Psoas muscle (tissue), 8 donors: ENCODE measurements around the gene FAM163B. TPM values are rescaled to one million over a fixed set of nuclear protein-coding genes. Genes with fewer than 3 reads are reported as not detected.
A peak's percentile ranks its signal among the peaks of the same experiment; 100 is the strongest.

Source experiments
- ATAC-seq, 4 donors: fragments of 200-7000 bp; cut with Tn5 transposase; one replicate each; pipeline ENCODE4 v1.9.1; 2020; ENCODE audit warnings: moderate library complexity in 3 of 4, mild to moderate bottlenecking in 2 of 4
- DNase-seq, 2 donors: peaks; one replicate each; pipeline ENCODE4 v3.0.0-alpha.2; 2020
- H3K27ac ChIP-seq: fragments of 200-600 bp; one replicate; pipeline ENCODE4 v1.8.0; 2022
- H3K27me3 ChIP-seq, 3 donors: fragments of 200-600 bp in 1 of 3; one replicate each; pipeline versions ENCODE4 v1.6.1 to v1.8.0; 2013 to 2022; ENCODE audit warnings: low read length in 2 of 3, mild to moderate bottlenecking in 2 of 3, moderate library complexity in 1 of 3; ENCODE audit not compliant: insufficient read depth in 3 of 3
- H3K36me3 ChIP-seq, 2 donors: fragments of 200-600 bp in 1 of 2; one replicate each; pipeline versions ENCODE4 v1.6.1 to v1.8.0; 2013 to 2022; ENCODE audit warnings: low read depth in 1 of 2, mild to moderate bottlenecking in 1 of 2, moderate library complexity in 1 of 2; ENCODE audit not compliant: insufficient read depth in 1 of 2
- H3K4me1 ChIP-seq: fragments of 200-600 bp; one replicate; pipeline ENCODE4 v1.8.0; 2022
- H3K4me3 ChIP-seq: fragments of 200-600 bp; one replicate; pipeline ENCODE4 v1.8.0; 2022; ENCODE audit warnings: mild to moderate bottlenecking
- H3K9me3 ChIP-seq: fragments of 200-600 bp; one replicate; pipeline ENCODE4 v1.8.0; 2022
- CTCF ChIP-seq: fragments of 200-600 bp; IDR thresholded peaks from one replicate; pipeline ENCODE4 v1.8.0; 2022; ENCODE audit warnings: antibody characterized with exemption
- WGBS, 3 donors: extraction: QIAGEN DNeasy Blood & Tissue Kit; methylation state at CpG; one replicate each; pipeline versions ENCODE4 v1.1.6 to v1.1.7; 2013; 5-methylcytosine and 5-hydroxymethylcytosine counted together
- intact Hi-C, 2 donors: fragments of 100-400 bp; cut with DNase I; formaldehyde crosslinking; loops; one replicate each; pipeline versions ENCODE4 v1.11.0 to v1.14.2; 2022
- polyA plus RNA-seq, 3 donors: library from polyadenylated mRNA; stranded (reverse); fragments of 200-250 nt; gene quantifications; one replicate each; pipeline ENCODE4 v1.2.3, GENCODE V29; 2013
- total RNA-seq, 4 donors: library from RNA; stranded (reverse); fragmentation: NEBNext Ultra II Directional in 2 of 4; extraction: Animal tissue kit (Norgen Biotek cat#: 25700) in 2 of 4; gene quantifications; one replicate each; pipeline versions ENCODE4 v1.2.1 to v1.2.4, GENCODE V29; 2021 to 2023
- donor health status: healthy with polysubstance abuse.
- donor health status: DM: no; HTN: no; CAD: no; lungs with moderate emphysema.
- donor health status: Bipolar disorder and iron deficiency.
- donor health status: healthy.
- donor health status: DM: yes; HTN: yes; CAD: no.
- donor health status: DM: no; HTN: no; CAD: no.
- donor health status: DM: no; HTN: no; CAD: no.
- donor health status: DM: yes; HTN: yes; CAD: no.

The FAM163B gene
- total and polyA plus RNA-seq, 7 donors, result not detected

- intact Hi-C loops, result loop anchor here in 1 of 2 donors (2.0 kb wide), 1 partner anchor 29 kb away; no protein-coding TSS in a partner anchor
- peak in 1 of 2 donors; percentile 35 for DNase-seq
These were observed 5.9 kb downstream of the FAM163B start for GRCh38 chr9:133603135-133603927.

GRCh38 chr9:133602277-133602676, 6.9 kb downstream of the FAM163B start:
- intact Hi-C loops, result loop anchor here in 1 of 2 donors (2.0 kb wide), 1 partner anchor 31 kb away; no protein-coding TSS in a partner anchor
- WGBS, 3 donors, result 37 to 48% (median 39%) methylated on average over 9 to 10 of the region's 10 CpGs
- Histone ChIP-seq H3K4me1 (no peaks in the 10 kb centered on the region), H3K27me3 (peaks cover 0 to 47% (median 12%) of the 10 kb centered on the region in 3 donors), H3K27ac (no peak overlapping the region), H3K36me3 (no peaks in the 10 kb centered on the region), H3K4me3 (no peak overlapping the region), H3K9me3 (peaks cover 12% of the 10 kb centered on the region)
- no peak for TF ChIP-seq CTCF
- DNase-seq (no peak), ATAC-seq (no peak)

More at GRCh38 chr9:133603135-133603927, 5.9 kb downstream of the FAM163B start:
- 45 to 60% (median 46%) methylated on average over 14 of the region's 14 CpGs for WGBS, 3 donors
- ATAC-seq, result no peak
- peaks cover 3% of the 10 kb centered on the region for H3K9me3 ChIP-seq
- TF ChIP-seq CTCF, result no peak
- H3K4me3 ChIP-seq, result no peak overlapping the region
- H3K27me3 ChIP-seq, result peaks cover 0 to 58% (median 21%) of the 10 kb centered on the region in 3 donors
- H3K4me1 ChIP-seq, result no peaks in the 10 kb centered on the region
- no peak overlapping the region for H3K27ac ChIP-seq
- no peaks in the 10 kb centered on the region for H3K36me3 ChIP-seq

- H3K27ac ChIP-seq, result no peak overlapping the region
- ATAC-seq (no peak), DNase-seq (peak in 1 of 2 donors; percentile 19)
- H3K9me3 ChIP-seq, result peaks cover 16% of the 10 kb centered on the region
- 71 to 80% (median 78%) methylated on average over 8 to 10 of the region's 10 CpGs for WGBS, 3 donors
- no peaks in the 10 kb centered on the region for H3K36me3 ChIP-seq
- peaks cover 0 to 42% (median 10%) of the 10 kb centered on the region in 3 donors for H3K27me3 ChIP-seq
- H3K4me1 ChIP-seq, result no peaks in the 10 kb centered on the region
- intact Hi-C loops, result loop anchor here in 1 of 2 donors (2.0 kb wide), 1 partner anchor 31 kb away; no protein-coding TSS in a partner anchor
- H3K4me3 ChIP-seq, result no peak overlapping the region
- no peak for TF ChIP-seq CTCF
These were observed 7.4 kb downstream of the FAM163B start for GRCh38 chr9:133601746-133602145.

GRCh38 chr9:133600739-133601138, 8.4 kb downstream of the FAM163B start:
- Histone ChIP-seq H3K36me3 (no peaks in the 10 kb centered on the region), H3K27ac (no peak overlapping the region), H3K4me1 (no peaks in the 10 kb centered on the region), H3K9me3 (peaks cover 16% of the 10 kb centered on the region), H3K4me3 (no peak overlapping the region), H3K27me3 (peaks cover 0 to 32% (median 6%) of the 10 kb centered on the region in 3 donors)
- DNase-seq, result no peak
- 46 to 58% (median 57%) methylated on average over 7 of the region's 7 CpGs for WGBS, 3 donors
- no peak for ATAC-seq
- no peak for TF ChIP-seq CTCF
- intact Hi-C loops, result no loop called here
